IMR-90 (cell line): ENCODE results near the gene SOD1. TPM values are rescaled to one million over a fixed set of nuclear protein-coding genes. Genes with fewer than 3 reads are reported as not detected.

Source experiments
- ATAC-seq: fragments of 200-7000 bp; cut with Tn5 transposase; 2 replicates; pipeline ENCODE4 v1.9.1; 2020; ENCODE audit warnings: low read depth, mild to moderate bottlenecking, moderate library complexity
- BruUV-seq: library from RNA; stranded (reverse); fragments of 400-500 nt; replicated peaks from 2 replicates; lab custom pipeline; 2021; lab: Mats Ljungman, UMichigan
- CTCF ChIA-PET: fragments of 300-600 bp; formaldehyde crosslinking; extraction: SDS; loops from one replicate; lab custom pipeline; 2021; ENCODE audit warnings: antibody characterized with exemption; lab: Yijun Ruan, JAX
- POLR2A ChIA-PET: fragments of 300-600 bp; sonication (Branson Sonifier 250); formaldehyde crosslinking; loops from one replicate; lab custom pipeline; 2022; ENCODE audit warnings: antibody characterized with exemption; ENCODE audit not compliant: unreplicated experiment; lab: Charles Lee
- DNase-seq: peaks from one replicate; pipeline ENCODE4 v3.0.0; 2013
- H2AFZ ChIP-seq: replicated peaks from 2 replicates; pipeline ENCODE3; 2013; ENCODE audit warnings: low read length, mild to moderate bottlenecking; ENCODE audit not compliant: poor library complexity
- H2AK5ac ChIP-seq: 2 replicates; pipeline ENCODE4 v1.6.1; 2013; ENCODE audit warnings: low read depth, low read length, inconsistent platforms
- H2AK9ac ChIP-seq: replicated peaks from 2 replicates; pipeline ENCODE3; 2013; ENCODE audit warnings: mild to moderate bottlenecking, low read depth, low read length, moderate library complexity; ENCODE audit not compliant: poor library complexity
- H2BK120ac ChIP-seq: 2 replicates; pipeline ENCODE4 v1.6.1; 2013; ENCODE audit warnings: low read depth, low read length, inconsistent platforms
- H2BK15ac ChIP-seq: 3 replicates; pipeline ENCODE4 v1.6.1; 2013; ENCODE audit warnings: low read depth, low read length, inconsistent platforms
- H2BK20ac ChIP-seq: 2 replicates; pipeline ENCODE4 v1.6.1; 2013; ENCODE audit warnings: low read depth, mild to moderate bottlenecking, inconsistent platforms, low read length, moderate library complexity
- H2BK5ac ChIP-seq: 2 replicates; pipeline ENCODE4 v1.6.1; 2013; ENCODE audit warnings: mild to moderate bottlenecking, low read depth, low read length, inconsistent platforms; ENCODE audit not compliant: poor library complexity, severe bottlenecking
- H3K14ac ChIP-seq: replicated peaks from 2 replicates; pipeline ENCODE4 v1.6.1; 2013; ENCODE audit warnings: low read depth, low read length, inconsistent platforms
- H3K18ac ChIP-seq: 2 replicates; pipeline ENCODE4 v1.6.1; 2013; ENCODE audit warnings: low read depth, low read length, control low read depth
- H3K23ac ChIP-seq: 2 replicates; pipeline ENCODE4 v1.6.1; 2013; ENCODE audit warnings: low read depth, low read length, inconsistent platforms
- H3K27ac ChIP-seq: 2 replicates; pipeline ENCODE4 v1.5.1; 2013; ENCODE audit warnings: mild to moderate bottlenecking, control low read depth, low read length; ENCODE audit not compliant: insufficient read depth
- H3K27me3 ChIP-seq: 2 replicates; pipeline ENCODE4 v1.6.1; 2013; ENCODE audit warnings: low read length; ENCODE audit not compliant: control insufficient read depth, insufficient read depth
- H3K36me3 ChIP-seq: 2 replicates; pipeline ENCODE4 v1.6.1; 2013; ENCODE audit warnings: low read length, mixed read lengths; ENCODE audit not compliant: control insufficient read depth, insufficient read depth
- H3K4ac ChIP-seq: 2 replicates; pipeline ENCODE4 v1.6.1; 2013; ENCODE audit warnings: low read depth, low read length, inconsistent platforms
- H3K4me1 ChIP-seq: 2 replicates; pipeline ENCODE4 v1.6.1; 2013; ENCODE audit warnings: low read length, mixed read lengths; ENCODE audit not compliant: control insufficient read depth, insufficient read depth
- H3K4me2 ChIP-seq: 2 replicates; pipeline ENCODE4 v1.6.1; 2013; ENCODE audit warnings: low read depth, mild to moderate bottlenecking, control low read depth, low read length, moderate library complexity
- H3K4me3 ChIP-seq: 2 replicates; pipeline ENCODE4 v1.5.1; 2013; ENCODE audit warnings: low read depth, mild to moderate bottlenecking, control low read depth, low read length, moderate library complexity; ENCODE audit not compliant: insufficient read depth
- H3K56ac ChIP-seq: 2 replicates; pipeline ENCODE4 v1.6.1; 2013; ENCODE audit warnings: low read length, inconsistent platforms; ENCODE audit not compliant: insufficient read depth; ENCODE audit errors: extremely low read depth
- H3K79me1 ChIP-seq, 2 experiments: 2 replicates each; pipeline ENCODE4 v1.6.1; 2013; ENCODE audit warnings: low read length in 2 of 2, inconsistent platforms in 1 of 2, low read depth in 1 of 2
- H3K9ac ChIP-seq: 2 replicates; pipeline ENCODE4 v1.6.1; 2013; ENCODE audit warnings: low read depth, low read length, control low read depth
- H3K9me1 ChIP-seq: 2 replicates; pipeline ENCODE4 v1.6.1; 2013; ENCODE audit warnings: low read length, inconsistent platforms; ENCODE audit not compliant: insufficient read depth
- H3K9me3 ChIP-seq: 2 replicates; pipeline ENCODE4 v1.6.1; 2013; ENCODE audit warnings: low read length; ENCODE audit not compliant: control insufficient read depth, insufficient read depth
- H4K20me1 ChIP-seq: 2 replicates; pipeline ENCODE4 v1.6.1; 2013; ENCODE audit warnings: low read length, inconsistent platforms; ENCODE audit not compliant: insufficient read depth
- H4K5ac ChIP-seq: 2 replicates; pipeline ENCODE4 v1.6.1; 2013; ENCODE audit warnings: mild to moderate bottlenecking, low read depth, low read length, control low read depth
- H4K8ac ChIP-seq, 2 experiments: 2 replicates each; pipeline ENCODE4 v1.6.1; 2013; ENCODE audit warnings: low read depth in 2 of 2, low read length in 2 of 2, control low read depth in 1 of 2, inconsistent platforms in 1 of 2
- H4K91ac ChIP-seq: 2 replicates; pipeline ENCODE4 v1.6.1; 2013; ENCODE audit warnings: low read depth, low read length, inconsistent platforms; ENCODE audit not compliant: insufficient read depth
- CEBPB ChIP-seq: IDR thresholded peaks from 2 replicates; pipeline ENCODE4 v1.6.1; 2012; ENCODE audit warnings: low read depth, low read length, improper control_type of control experiment
- CHD1 ChIP-seq: IDR thresholded peaks from 2 replicates; pipeline ENCODE4 v1.6.1; 2012; ENCODE audit warnings: low read depth, low read length, improper control_type of control experiment
- FOS ChIP-seq: fragments of 150-350 bp; IDR thresholded peaks from 2 replicates; pipeline ENCODE4 v1.6.1; 2016; ENCODE audit warnings: low read depth, low read length
- MAZ ChIP-seq: IDR thresholded peaks from 2 replicates; pipeline ENCODE4 v1.6.1; 2012; ENCODE audit warnings: low read depth, mild to moderate bottlenecking, low read length, improper control_type of control experiment, moderate library complexity, borderline replicate concordance
- POLR2A ChIP-seq: IDR thresholded peaks from 2 replicates; pipeline ENCODE4 v1.6.1; 2012; ENCODE audit warnings: mild to moderate bottlenecking, low read depth, low read length
- RCOR1 ChIP-seq: IDR thresholded peaks from 2 replicates; pipeline ENCODE4 v1.6.1; 2012; ENCODE audit warnings: mild to moderate bottlenecking, low read length, improper control_type of control experiment; ENCODE audit not compliant: insufficient replicate concordance
- RFX5 ChIP-seq: IDR thresholded peaks from 2 replicates; pipeline ENCODE4 v1.8.0; 2012; ENCODE audit warnings: low read depth, mild to moderate bottlenecking, low read length, moderate library complexity
- WGBS, 2 experiments: methylation state at CpG; one replicate each; pipeline versions ENCODE4 v1.1.5 to v1.1.7; 2013; ENCODE audit warnings: missing lambda C conversion rate in 2 of 2; ENCODE audit not compliant: insufficient read length in 1 of 2; ENCODE audit errors: extremely low coverage in 2 of 2; 5-methylcytosine and 5-hydroxymethylcytosine counted together
- dilution Hi-C: fragments of 300-500 bp; cut with HindIII; formaldehyde crosslinking; loops from one replicate; pipeline ENCODE4 v1.14.3; 2018; ENCODE audit warnings: low sequenced_read_pairs; ENCODE audit not compliant: unreplicated experiment
- in situ Hi-C: fragments of 300-500 bp; cut with MboI; formaldehyde crosslinking; loops from 3 replicates; pipeline ENCODE4 v1.14.3; 2019; ENCODE audit warnings: low sequenced_read_pairs, inconsistent platforms, mixed read lengths
- intact Hi-C: fragments of 100-400 bp; cut with micrococcal nuclease; formaldehyde crosslinking; loops from 2 replicates; pipeline ENCODE4 v1.10.0; 2022
- polyA plus RNA-seq, 3 experiments: library from polyadenylated mRNA; depleted of rRNA; stranded (reverse); fragments of >200 nt; gene quantifications; 2 replicates each; pipeline ENCODE4 v1.2.3, GENCODE V29; 2012; ENCODE audit warnings: low replicate concordance in 1 of 3
- total RNA-seq: library from RNA; depleted of rRNA; stranded (reverse); fragments of >200 nt; gene quantifications from 2 replicates; pipeline ENCODE4 v1.2.3, GENCODE V29; 2012

SOD1 gene
- total and polyA plus RNA-seq, 2 of the 4 experiments (the other 2 are of a cell fraction): 312 to 392 TPM

DNA sequence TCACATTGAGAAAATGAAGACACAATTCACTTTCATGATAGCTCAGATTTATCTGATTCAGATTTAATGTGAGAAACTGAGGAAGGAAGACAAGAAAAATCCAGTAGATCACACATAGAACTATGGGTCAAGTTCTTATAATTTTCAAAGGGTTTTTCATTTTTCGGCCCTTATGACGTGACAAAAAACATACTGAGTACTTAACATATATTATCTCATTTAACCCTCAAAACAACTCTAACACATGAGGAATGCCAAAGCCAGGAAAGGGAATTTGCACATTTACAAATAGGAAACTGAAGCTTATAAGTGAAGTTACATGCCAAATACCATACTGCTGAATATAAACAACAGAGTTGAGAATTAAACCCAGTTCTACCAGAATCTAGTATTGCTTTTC lies 27.6 kb downstream of the SOD1 start:
- no peak for TF ChIP-seq RFX5
- no peak for TF ChIP-seq CHD1
- TF ChIP-seq FOS: no peak
- TF ChIP-seq CEBPB: no peak
- TF ChIP-seq POLR2A: no peak
- TF ChIP-seq MAZ: no peak
- TF ChIP-seq RCOR1: no peak
- H3K9ac ChIP-seq: no peak overlapping the region
- no peak overlapping the region for H2AK9ac ChIP-seq
- H3K4me2 ChIP-seq: no peak overlapping the region
- H3K79me1 ChIP-seq: peaks cover 20 to 30% of the 10 kb centered on the region in 2 experiments
- peaks cover 4% of the 10 kb centered on the region for H3K4me1 ChIP-seq
- no peak overlapping the region for H4K8ac ChIP-seq
- H3K23ac ChIP-seq: no peak overlapping the region
- no peak overlapping the region for H2AFZ ChIP-seq
- H3K36me3 ChIP-seq: peaks cover 51% of the 10 kb centered on the region
- BruUV-seq: no TSS peak
- ChIA-PET POLR2A (no interaction called here), CTCF (interaction anchor here (0.6 kb wide), 2 partner anchors 53 to 705 kb away, joined by 3 to 5 read pairs; no protein-coding TSS in a partner anchor)
- no peak overlapping the region for H4K5ac ChIP-seq
- intact Hi-C loops: loop anchor here (2.0 kb wide), 1 partner anchor 14 kb away; no protein-coding TSS in a partner anchor
- no peak overlapping the region for H3K14ac ChIP-seq
- no peak overlapping the region for H2BK120ac ChIP-seq
- dilution Hi-C loops: no loop called here
- H2BK5ac ChIP-seq: no peak overlapping the region
- no peak overlapping the region for H2BK15ac ChIP-seq
- no peaks in the 10 kb centered on the region for H3K27me3 ChIP-seq
- no peak overlapping the region; the same call in 1 of the 2 replicates for H3K27ac ChIP-seq
- no peak overlapping the region for H3K18ac ChIP-seq
- no peak overlapping the region for H4K91ac ChIP-seq
- no peak overlapping the region for H3K4me3 ChIP-seq
- H3K9me3 ChIP-seq: no peaks in the 10 kb centered on the region
- H3K4ac ChIP-seq: no peak overlapping the region
- no CpG with 5 or more reads among the region's 2 CpGs for WGBS, 2 experiments
- peak; percentile 11 for DNase-seq
- no peak overlapping the region for H2BK20ac ChIP-seq
- H3K9me1 ChIP-seq: peaks cover 6% of the 10 kb centered on the region
- ATAC-seq: no peak
- peaks cover 5% of the 10 kb centered on the region; the same call in 1 of the 2 replicates for H4K20me1 ChIP-seq
- no peak overlapping the region for H3K56ac ChIP-seq
- in situ Hi-C loops: no loop called here
- no peak overlapping the region for H2AK5ac ChIP-seq
